ENCODE measurements around the gene CARD11.

Gene CARD11

GRCh38 chr7:3033136-3033535 lies 10.5 kb downstream of the CARD11 start:
- peaks cover 2% of the 10 kb centered on the region for H3K4me1 ChIP-seq (ENCODE audit: control insufficient read depth, low read depth, low read length)
- WGBS (ENCODE audit: extremely low coverage, insufficient coverage, low lambda C conversion rate), result no CpG with 5 or more reads among the region's 7 CpGs
- no peaks in the 10 kb centered on the region for H3K79me2 ChIP-seq (ENCODE audit: control insufficient read depth, insufficient read depth, low read length)
- no peak overlapping the region for H3K4me2 ChIP-seq (ENCODE audit: low read length)
- H3K27me3 ChIP-seq (ENCODE audit: insufficient read depth, low read length, poor library complexity), result no peaks in the 10 kb centered on the region
- no peak overlapping the region for H2AK5ac ChIP-seq (ENCODE audit: low read length)
- H3K9ac ChIP-seq (ENCODE audit: low read length), result no peak overlapping the region
- H3K4ac ChIP-seq (ENCODE audit: low read depth, low read length), result no peak overlapping the region
- H3K56ac ChIP-seq (ENCODE audit: low read length), result no peak overlapping the region
- H3K23ac ChIP-seq (ENCODE audit: low read length), result no peak overlapping the region
- no peak for DNase-seq
- H3K27ac ChIP-seq (ENCODE audit: low read depth, low read length), result no peak overlapping the region
- H2BK120ac ChIP-seq (ENCODE audit: low read depth, low read length), result no peak overlapping the region
- H2BK15ac ChIP-seq (replicated peaks; ENCODE audit: low read depth), result no peak overlapping the region
- H3K18ac ChIP-seq (ENCODE audit: low read length), result no peak overlapping the region
- no peak overlapping the region for H4K8ac ChIP-seq (ENCODE audit: low read depth, low read length)
- no peak overlapping the region for H2BK5ac ChIP-seq (ENCODE audit: low read length)
- no peaks in the 10 kb centered on the region for H3K36me3 ChIP-seq (ENCODE audit: control insufficient read depth, insufficient read depth, low read length)
- H3K79me1 ChIP-seq (ENCODE audit: low read length), result peaks cover 3% of the 10 kb centered on the region
- no peak overlapping the region for H3K4me3 ChIP-seq (ENCODE audit: low read length)
- H4K5ac ChIP-seq (ENCODE audit: low read length), result no peak overlapping the region

- H3K36me3 ChIP-seq (ENCODE audit: control insufficient read depth, insufficient read depth, low read length), result no peaks in the 10 kb centered on the region
- no peak overlapping the region for H4K5ac ChIP-seq (ENCODE audit: low read length)
- H2AK5ac ChIP-seq (ENCODE audit: low read length), result no peak overlapping the region
- H3K23ac ChIP-seq (ENCODE audit: low read length), result no peak overlapping the region
- no peak overlapping the region for H2BK120ac ChIP-seq (ENCODE audit: low read depth, low read length)
- no peak for DNase-seq
- no peak overlapping the region for H3K4ac ChIP-seq (ENCODE audit: low read depth, low read length)
- no peak overlapping the region for H3K4me3 ChIP-seq (ENCODE audit: low read length)
- no peak overlapping the region for H2BK15ac ChIP-seq (replicated peaks; ENCODE audit: low read depth)
- no peaks in the 10 kb centered on the region for H3K79me2 ChIP-seq (ENCODE audit: control insufficient read depth, insufficient read depth, low read length)
- no peaks in the 10 kb centered on the region for H3K27me3 ChIP-seq (ENCODE audit: insufficient read depth, low read length, poor library complexity)
- no peak overlapping the region for H3K27ac ChIP-seq (ENCODE audit: low read depth, low read length)
- no CpG with 5 or more reads among the region's 4 CpGs for WGBS (ENCODE audit: extremely low coverage, insufficient coverage, low lambda C conversion rate)
- H4K8ac ChIP-seq (ENCODE audit: low read depth, low read length), result no peak overlapping the region
- no peak overlapping the region for H3K56ac ChIP-seq (ENCODE audit: low read length)
- no peak overlapping the region for H3K4me2 ChIP-seq (ENCODE audit: low read length)
- H3K18ac ChIP-seq (ENCODE audit: low read length), result no peak overlapping the region
- H2BK5ac ChIP-seq (ENCODE audit: low read length), result no peak overlapping the region
- no peak overlapping the region for H3K9ac ChIP-seq (ENCODE audit: low read length)
- peaks cover 2% of the 10 kb centered on the region for H3K4me1 ChIP-seq (ENCODE audit: control insufficient read depth, low read depth, low read length)
- peaks cover 2% of the 10 kb centered on the region for H3K79me1 ChIP-seq (ENCODE audit: low read length)
Measured at GRCh38 chr7:3032256-3032655, 11.4 kb downstream of the CARD11 start.

- H3K79me2 ChIP-seq (ENCODE audit: control insufficient read depth, insufficient read depth, low read length), result no peaks in the 10 kb centered on the region
- H4K5ac ChIP-seq (ENCODE audit: low read length), result no peak overlapping the region
- no peak overlapping the region for H3K56ac ChIP-seq (ENCODE audit: low read length)
- no peak overlapping the region for H2AK5ac ChIP-seq (ENCODE audit: low read length)
- H3K4me3 ChIP-seq (ENCODE audit: low read length), result no peak overlapping the region
- H2BK15ac ChIP-seq (replicated peaks; ENCODE audit: low read depth), result no peak overlapping the region
- peak; percentile 16 for DNase-seq
- no peak overlapping the region for H3K4me2 ChIP-seq (ENCODE audit: low read length)
- no peak overlapping the region for H2BK5ac ChIP-seq (ENCODE audit: low read length)
- peaks cover 2% of the 10 kb centered on the region for H3K4me1 ChIP-seq (ENCODE audit: control insufficient read depth, low read depth, low read length)
- no peak overlapping the region for H3K18ac ChIP-seq (ENCODE audit: low read length)
- H3K4ac ChIP-seq (ENCODE audit: low read depth, low read length), result no peak overlapping the region
- H3K23ac ChIP-seq (ENCODE audit: low read length), result no peak overlapping the region
- H3K36me3 ChIP-seq (ENCODE audit: control insufficient read depth, insufficient read depth, low read length), result no peaks in the 10 kb centered on the region
- H3K27ac ChIP-seq (ENCODE audit: low read depth, low read length), result no peak overlapping the region
- no peak overlapping the region for H3K9ac ChIP-seq (ENCODE audit: low read length)
- WGBS (ENCODE audit: extremely low coverage, insufficient coverage, low lambda C conversion rate), result no CpG with 5 or more reads among the region's 9 CpGs
- peaks cover 2% of the 10 kb centered on the region for H3K79me1 ChIP-seq (ENCODE audit: low read length)
- H4K8ac ChIP-seq (ENCODE audit: low read depth, low read length), result no peak overlapping the region
- no peaks in the 10 kb centered on the region for H3K27me3 ChIP-seq (ENCODE audit: insufficient read depth, low read length, poor library complexity)
- H2BK120ac ChIP-seq (ENCODE audit: low read depth, low read length), result no peak overlapping the region
Measured at GRCh38 chr7:3029138-3029537, 14.5 kb downstream of the CARD11 start.

DNA sequence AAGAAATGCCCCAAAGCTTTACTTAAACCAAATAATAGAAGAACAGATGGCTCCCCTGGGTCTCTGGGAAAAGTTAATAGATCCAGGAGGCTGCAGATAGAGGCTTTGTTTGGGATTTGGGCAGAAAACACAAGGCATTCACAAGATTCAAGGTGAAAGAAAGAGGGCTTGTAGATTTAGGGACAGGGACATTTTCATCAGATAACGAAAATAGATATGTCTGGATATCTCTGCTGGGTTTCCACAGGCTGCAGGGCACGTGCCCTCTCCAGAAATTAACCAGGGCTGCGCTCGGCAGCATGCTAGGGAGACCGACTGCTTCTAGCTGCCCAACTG lies 14.9 kb downstream of the CARD11 start:
- Histone ChIP-seq H3K36me3 (ENCODE audit: control insufficient read depth, insufficient read depth, low read length) (no peaks in the 10 kb centered on the region), H2AK5ac (ENCODE audit: low read length) (no peak overlapping the region), H3K18ac (ENCODE audit: low read length) (peak overlapping the region; percentile 60), H4K5ac (ENCODE audit: low read length) (no peak overlapping the region), H3K4ac (ENCODE audit: low read depth, low read length) (no peak overlapping the region), H3K23ac (ENCODE audit: low read length) (no peak overlapping the region), H2BK5ac (ENCODE audit: low read length) (no peak overlapping the region), H2BK120ac (ENCODE audit: low read depth, low read length) (no peak overlapping the region), H4K8ac (ENCODE audit: low read depth, low read length) (no peak overlapping the region), H2BK15ac (replicated peaks; ENCODE audit: low read depth) (no peak overlapping the region), H3K4me1 (ENCODE audit: control insufficient read depth, low read depth, low read length) (peaks cover 2% of the 10 kb centered on the region), H3K79me1 (ENCODE audit: low read length) (peaks cover 2% of the 10 kb centered on the region), H3K79me2 (ENCODE audit: control insufficient read depth, insufficient read depth, low read length) (no peaks in the 10 kb centered on the region), H3K4me2 (ENCODE audit: low read length) (no peak overlapping the region), H3K56ac (ENCODE audit: low read length) (no peak overlapping the region), H3K4me3 (ENCODE audit: low read length) (no peak overlapping the region), H3K9ac (ENCODE audit: low read length) (no peak overlapping the region), H3K27me3 (ENCODE audit: insufficient read depth, low read length, poor library complexity) (no peaks in the 10 kb centered on the region), H3K27ac (ENCODE audit: low read depth, low read length) (no peak overlapping the region)
- WGBS (ENCODE audit: extremely low coverage, insufficient coverage, low lambda C conversion rate), result no CpG with 5 or more reads among the region's 5 CpGs
- DNase-seq, result no peak

GRCh38 chr7:3028071-3028757 lies 15.5 kb downstream of the CARD11 start:
- H3K9ac ChIP-seq (ENCODE audit: low read length), result no peak overlapping the region
- peak overlapping the region; percentile 22 for H3K56ac ChIP-seq (ENCODE audit: low read length)
- H2AK5ac ChIP-seq (ENCODE audit: low read length), result no peak overlapping the region
- no peak overlapping the region for H3K4me3 ChIP-seq (ENCODE audit: low read length)
- no peak overlapping the region for H2BK120ac ChIP-seq (ENCODE audit: low read depth, low read length)
- no peak overlapping the region for H3K4me2 ChIP-seq (ENCODE audit: low read length)
- peaks cover 2% of the 10 kb centered on the region for H3K4me1 ChIP-seq (ENCODE audit: control insufficient read depth, low read depth, low read length)
- WGBS (ENCODE audit: extremely low coverage, insufficient coverage, low lambda C conversion rate), result no CpG with 5 or more reads among the region's 14 CpGs
- no peak overlapping the region for H4K8ac ChIP-seq (ENCODE audit: low read depth, low read length)
- no peaks in the 10 kb centered on the region for H3K79me2 ChIP-seq (ENCODE audit: control insufficient read depth, insufficient read depth, low read length)
- H3K27ac ChIP-seq (ENCODE audit: low read depth, low read length), result no peak overlapping the region
- H2BK5ac ChIP-seq (ENCODE audit: low read length), result no peak overlapping the region
- H3K23ac ChIP-seq (ENCODE audit: low read length), result no peak overlapping the region
- peak; percentile 52 for DNase-seq
- H4K5ac ChIP-seq (ENCODE audit: low read length), result no peak overlapping the region
- no peaks in the 10 kb centered on the region for H3K36me3 ChIP-seq (ENCODE audit: control insufficient read depth, insufficient read depth, low read length)
- H3K18ac ChIP-seq (ENCODE audit: low read length), result no peak overlapping the region
- no peak overlapping the region for H2BK15ac ChIP-seq (replicated peaks; ENCODE audit: low read depth)
- H3K4ac ChIP-seq (ENCODE audit: low read depth, low read length), result no peak overlapping the region
- H3K79me1 ChIP-seq (ENCODE audit: low read length), result peaks cover 2% of the 10 kb centered on the region
- no peaks in the 10 kb centered on the region for H3K27me3 ChIP-seq (ENCODE audit: insufficient read depth, low read length, poor library complexity)
